NCI-H2171 treated with DMSO at 0.1 percent for 48 hours (cell line): ENCODE data around the gene LZTR1.
A peak's percentile ranks its signal among the peaks of the same experiment; 100 is the strongest.

Experiments used
- DNase-seq: peaks from one replicate; lab custom pipeline; 2025; lab: John Stamatoyannopoulos, UW

LZTR1 gene

DNA sequence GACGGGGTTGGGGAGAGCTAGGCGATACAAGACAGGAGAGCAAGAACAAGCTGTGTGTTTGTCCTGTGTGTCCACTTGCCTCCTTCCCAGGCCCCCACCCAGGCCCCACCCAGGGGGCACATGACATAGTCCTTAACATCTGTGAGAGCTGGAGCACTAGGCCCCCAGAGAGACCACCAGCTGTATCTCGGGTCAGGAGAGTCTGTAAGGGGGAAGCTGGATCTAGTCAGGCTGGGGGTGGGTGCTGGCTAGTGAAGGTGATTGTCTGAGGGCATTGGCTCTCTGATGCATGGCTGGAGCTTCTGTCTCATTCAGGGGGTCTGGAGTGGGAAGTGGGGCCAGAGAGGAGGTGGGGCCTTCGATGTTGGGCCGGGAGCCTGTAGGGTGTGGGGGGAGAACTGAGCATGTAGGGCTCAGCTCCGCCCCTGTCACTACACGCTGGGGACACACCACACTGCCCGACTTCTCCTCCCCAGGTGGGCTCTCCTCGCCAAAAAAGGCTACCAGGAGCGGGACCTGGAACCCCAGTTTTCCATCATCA, 33.4 kb downstream of the LZTR1 start:
- DNase-seq = no peak

DNA sequence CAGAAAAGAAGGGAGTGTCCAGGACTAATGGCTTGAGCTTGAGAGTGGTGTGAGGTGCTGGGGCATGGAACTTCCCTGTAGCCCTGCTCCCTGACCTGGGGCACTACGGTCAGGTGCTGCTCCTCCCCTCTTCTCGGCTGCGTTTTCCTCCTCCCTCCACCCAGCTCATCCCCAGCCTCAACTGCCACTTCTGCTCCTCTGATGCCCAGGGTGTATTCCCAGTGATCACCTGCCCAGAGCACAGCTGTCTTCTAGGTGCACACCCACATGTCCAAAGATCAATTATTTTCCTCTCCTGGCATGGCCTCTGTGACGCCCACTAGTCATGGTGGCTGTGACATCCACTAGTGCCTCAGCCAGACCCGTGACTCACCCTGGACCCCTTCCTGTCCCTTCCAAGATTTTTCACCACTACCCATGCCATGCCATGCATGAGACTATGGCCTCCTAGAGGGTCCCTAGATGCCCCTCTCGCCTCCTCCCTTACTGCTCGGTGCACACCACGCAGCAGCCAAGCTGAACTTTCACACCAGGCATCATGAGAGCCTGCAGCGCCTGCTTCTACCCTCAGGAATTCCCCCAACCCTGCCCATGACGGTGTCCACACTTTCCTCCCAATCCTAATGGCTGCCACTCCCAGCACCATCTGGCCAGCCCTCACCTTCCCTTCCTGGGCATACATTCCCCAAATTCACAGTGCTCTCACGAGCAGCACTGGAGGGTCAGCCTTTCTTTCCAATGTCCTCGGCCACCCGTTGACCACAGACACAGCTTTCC, 34.7 kb downstream of the LZTR1 start:
- no peak for DNase-seq

DNA sequence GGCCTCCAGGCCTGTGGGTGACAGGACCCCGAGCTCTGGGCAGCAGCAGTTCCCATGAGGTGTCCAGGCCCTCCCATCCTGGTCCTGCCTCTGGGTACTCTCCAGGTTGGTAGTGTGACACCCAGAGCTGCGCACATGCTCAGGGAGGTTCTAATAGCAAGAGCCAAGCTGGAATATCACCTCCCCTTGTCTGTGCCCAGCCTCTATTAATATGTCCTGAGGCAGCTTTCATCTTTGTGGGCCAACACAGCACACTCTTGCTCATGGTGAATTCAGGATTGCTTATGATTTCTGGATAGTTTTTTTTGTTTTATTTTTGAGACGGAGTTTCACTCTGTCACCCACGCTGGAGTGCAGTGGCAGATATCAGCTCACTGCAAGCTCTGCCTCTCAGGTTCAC, 36.2 kb downstream of the LZTR1 start:
- DNase-seq = no peak

DNA sequence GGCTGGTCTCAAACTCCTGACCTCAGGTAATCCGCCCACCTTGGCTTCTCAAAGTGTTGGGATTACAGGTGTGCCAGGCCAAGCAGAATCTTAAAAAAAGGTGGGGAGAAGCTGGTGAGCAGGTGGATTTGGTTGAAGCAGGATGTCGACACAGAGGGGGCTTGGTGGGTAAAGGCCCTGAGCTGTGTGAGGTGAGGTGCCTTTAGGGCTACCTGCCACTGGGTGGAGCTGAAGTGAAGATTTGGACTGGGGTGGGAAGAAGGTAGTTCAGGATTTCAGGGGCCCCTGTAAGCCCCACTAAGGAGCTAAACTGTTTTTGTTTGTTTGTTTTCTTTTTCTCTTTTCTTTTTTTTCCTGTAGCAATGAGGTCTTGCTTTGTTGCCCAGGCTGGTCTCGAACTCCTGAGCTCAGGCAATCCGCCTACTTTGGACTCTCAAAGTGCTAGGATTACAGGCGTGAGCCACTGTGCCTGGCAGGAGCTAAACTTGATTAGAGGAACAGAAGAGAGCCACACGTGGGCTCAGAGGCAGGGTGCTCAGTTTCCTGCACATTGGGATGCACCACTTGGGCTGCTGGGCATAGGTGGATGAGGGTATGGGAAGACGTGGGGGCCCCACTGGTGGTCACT, 38.8 kb downstream of the LZTR1 start:
- DNase-seq = peak; percentile 26

DNA sequence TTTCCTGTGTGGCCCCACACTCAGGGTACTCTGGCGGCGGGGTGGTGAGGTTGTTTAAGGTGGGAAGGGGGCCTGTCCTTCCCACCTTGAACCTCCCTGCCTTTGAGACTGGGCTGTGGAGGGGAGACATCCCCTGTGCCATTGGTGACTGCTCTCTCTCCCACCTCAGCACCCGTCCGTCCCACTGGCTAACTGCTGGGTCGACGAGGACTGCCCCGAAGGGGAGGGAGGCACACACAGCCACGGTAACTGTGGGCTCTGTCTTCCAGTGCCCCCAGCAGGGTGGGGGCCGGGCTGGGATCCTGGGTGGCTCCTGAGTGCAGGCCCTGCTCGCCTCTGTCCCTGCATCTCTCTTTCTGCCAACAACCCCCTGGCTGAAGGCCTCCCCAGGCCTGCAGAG, 40.4 kb downstream of the LZTR1 start:
- DNase-seq = no peak

DNA sequence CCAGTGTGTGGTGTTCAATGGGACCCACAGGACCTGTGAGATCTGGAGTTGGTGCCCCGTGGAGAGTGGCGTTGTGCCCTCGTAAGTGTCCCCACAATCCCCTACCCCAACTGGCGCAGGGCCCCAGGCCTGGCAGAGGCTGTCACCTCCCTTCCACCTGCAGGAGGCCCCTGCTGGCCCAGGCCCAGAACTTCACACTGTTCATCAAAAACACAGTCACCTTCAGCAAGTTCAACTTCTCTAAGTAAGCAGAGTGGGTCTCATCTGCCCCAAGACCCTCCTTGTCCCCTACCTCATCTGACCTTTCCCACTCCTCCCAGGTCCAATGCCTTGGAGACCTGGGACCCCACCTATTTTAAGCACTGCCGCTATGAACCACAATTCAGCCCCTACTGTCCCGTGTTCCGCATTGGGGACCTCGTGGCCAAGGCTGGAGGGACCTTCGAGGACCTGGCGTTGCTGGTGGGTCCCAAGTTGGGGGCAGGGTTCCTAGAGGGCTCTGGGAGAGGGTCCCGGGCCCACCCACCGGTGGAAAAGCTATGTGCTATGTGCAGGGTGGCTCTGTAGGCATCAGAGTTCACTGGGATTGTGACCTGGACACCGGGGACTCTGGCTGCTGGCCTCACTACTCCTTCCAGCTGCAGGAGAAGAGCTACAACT, 41.0 kb downstream of the LZTR1 start:
- no peak for DNase-seq

DNA sequence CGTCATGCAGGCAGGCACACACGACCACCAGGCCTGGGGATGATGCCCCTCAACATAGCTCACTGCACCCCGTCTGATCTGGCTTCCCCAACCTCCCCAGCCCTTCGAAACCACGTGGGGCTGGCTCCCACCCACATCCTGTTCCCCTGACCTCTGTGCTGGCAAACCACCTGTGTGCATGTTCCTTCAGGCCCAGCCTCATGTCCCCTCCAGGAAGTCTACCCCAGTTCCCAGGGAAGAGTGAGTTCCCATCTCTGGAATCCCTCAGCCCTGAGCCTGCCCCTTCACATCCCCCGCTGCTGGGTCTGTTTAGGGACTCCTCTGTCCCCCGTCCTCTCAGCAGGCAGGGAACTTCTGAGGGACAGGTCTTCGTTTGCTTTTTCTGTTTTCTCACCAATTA, 43.2 kb downstream of the LZTR1 start:
- DNase-seq = no peak

DNA sequence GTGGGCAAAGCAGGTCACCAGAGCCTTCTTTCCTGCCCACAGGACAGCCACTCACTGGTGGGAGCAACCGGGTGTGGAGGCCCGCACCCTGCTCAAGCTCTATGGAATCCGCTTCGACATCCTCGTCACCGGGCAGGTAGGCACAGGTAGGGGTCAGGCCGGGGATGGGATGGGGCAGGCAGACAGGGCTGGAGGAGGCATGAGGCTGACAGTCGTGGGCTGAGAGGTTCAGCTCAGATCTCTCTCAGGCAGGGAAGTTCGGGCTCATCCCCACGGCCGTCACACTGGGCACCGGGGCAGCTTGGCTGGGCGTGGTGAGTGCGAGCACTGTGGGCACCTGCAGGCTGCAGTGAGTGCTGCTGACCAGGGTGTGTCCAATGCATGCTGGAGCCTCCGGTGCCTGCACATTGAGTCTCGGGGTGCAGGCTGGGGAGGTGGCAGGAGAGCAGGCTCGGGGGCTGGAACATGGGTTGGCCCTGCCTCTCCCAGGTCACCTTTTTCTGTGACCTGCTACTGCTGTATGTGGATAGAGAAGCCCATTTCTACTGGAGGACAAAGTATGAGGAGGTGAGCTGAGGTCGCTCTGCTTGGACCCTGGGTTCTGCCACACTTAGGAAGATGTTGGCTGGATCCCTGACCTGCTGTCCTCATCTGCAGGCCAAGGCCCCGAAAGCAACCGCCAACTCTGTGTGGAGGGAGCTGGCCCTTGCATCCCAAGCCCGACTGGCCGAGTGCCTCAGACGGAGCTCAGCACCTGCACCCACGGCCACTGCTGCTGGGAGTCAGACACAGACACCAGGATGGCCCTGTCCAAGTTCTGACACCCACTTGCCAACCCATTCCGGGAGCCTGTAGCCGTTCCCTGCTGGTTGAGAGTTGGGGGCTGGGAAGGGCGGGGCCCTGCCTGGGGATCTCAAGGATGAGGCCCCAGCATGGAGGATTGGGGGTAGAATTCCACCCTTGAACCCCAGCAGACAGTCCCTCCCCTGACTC, 44.0 kb downstream of the LZTR1 start:
- no peak for DNase-seq

DNA sequence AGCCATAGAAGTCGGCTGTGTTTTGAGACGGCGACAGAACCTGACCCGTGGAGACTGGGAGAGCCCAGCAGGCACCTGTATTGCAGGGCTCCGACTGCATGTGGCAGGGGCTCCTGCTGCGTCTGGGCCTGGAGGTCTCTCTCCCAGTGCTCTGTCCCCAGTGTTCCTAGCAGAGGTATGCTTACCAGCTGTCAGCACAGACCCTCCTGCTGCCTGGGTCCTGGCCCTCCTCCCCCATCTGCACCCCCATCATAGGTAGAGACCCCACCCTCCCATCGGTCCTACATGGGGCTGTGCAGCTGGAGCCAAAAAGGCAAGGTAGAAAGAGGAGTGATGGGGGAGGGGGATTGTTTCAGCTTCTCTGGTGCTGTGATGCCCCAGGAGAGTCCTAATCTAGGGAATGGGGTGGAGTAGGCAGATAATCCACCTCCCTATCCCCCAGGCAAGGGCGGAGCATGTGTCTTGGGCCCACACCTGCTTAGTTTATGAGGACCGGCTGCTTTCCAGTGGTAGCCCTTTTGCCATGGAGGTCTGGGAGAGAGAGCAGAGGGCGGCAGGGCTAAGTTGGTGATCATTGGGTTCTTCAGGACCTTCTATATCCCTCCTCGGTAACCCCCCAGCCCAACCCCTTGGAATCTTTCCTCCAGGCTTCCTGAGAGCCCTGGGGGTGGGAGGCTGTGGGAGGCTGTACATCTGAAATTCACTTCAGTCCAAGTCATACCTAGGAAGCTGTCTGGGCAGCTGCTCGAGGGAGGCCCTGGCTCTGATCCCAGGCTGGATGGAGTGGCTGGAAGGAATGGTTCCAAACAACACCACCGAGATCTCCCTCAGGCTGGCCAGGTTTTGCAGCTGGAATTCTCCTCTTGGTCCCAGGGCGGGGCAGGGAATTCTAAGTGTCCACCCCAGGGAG, 44.9 kb downstream of the LZTR1 start:
- DNase-seq = peak; percentile 75

DNA sequence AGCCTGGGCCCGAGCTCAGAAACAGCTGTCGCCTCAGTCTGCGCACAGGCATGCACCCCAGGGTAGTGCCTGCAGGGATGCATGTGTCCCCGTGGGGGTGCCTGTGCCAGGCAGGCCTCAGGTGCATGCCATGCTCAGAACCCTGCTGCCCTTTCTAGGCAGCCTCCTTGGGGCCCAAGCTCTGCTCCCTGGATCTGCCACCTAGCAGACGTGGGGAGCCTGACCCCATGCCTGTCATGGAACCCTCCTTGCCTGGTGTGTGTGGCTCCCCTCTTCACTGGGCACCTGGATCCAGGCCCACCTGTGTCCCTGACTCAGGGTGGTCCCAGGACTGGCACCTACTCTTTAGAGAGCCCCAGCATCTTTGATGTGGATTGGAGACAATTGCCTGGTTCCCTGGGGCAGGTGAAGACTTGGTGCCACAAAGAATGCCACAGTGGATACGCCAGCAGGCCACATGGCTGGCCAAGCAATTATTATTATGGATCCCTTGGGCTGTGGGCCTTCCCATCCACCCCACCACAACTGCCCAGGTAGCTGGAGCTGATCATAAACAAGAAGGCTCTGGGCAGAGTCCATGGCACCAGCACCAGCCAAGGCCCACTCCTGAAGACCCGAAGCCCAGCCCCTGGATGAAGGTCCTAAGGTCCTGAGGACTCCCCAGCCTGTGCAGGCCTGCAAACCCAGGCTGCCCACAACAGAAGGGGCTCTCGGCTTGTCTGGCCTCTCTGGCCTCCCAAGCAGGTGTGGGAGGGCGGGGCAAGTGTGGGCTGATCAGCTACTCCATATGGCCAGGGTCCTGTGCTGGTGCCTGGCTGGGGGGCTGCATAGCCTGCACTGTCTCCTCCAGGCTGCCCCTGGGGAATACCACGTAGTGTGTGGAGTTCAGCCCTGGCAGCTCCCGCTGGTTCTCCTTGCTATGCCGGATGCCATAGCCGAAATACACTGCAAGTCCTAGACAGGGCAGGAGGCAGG, 46.5 kb downstream of the LZTR1 start:
- peak; percentile 65 for DNase-seq

DNA sequence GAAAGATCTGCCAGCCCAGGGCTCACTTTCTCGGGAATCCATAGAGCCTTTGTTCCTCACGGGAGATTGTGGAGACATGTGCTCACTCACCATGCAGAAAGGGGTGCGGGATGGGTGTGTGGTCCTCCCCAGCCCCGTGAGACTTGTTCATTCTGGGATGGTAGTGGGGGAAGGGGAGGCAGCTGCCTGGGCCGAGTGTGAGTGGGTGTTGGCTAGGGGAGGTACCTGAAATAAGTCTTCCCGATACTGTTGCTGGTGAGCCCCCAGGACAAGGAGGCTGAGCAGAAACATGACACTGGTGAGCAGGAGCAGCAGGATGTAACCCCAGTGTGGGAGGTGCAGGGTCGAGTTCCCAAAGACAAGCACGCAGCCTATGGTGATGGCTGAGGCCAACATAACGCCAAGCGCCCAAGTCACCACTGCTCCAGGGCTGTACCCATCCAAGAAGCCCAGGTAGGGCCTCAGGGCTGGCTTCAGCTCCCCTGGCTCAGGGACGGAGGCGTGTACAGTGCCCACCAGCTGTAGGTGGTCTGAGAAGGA, 47.5 kb downstream of the LZTR1 start:
- DNase-seq = peak; percentile 33

DNA sequence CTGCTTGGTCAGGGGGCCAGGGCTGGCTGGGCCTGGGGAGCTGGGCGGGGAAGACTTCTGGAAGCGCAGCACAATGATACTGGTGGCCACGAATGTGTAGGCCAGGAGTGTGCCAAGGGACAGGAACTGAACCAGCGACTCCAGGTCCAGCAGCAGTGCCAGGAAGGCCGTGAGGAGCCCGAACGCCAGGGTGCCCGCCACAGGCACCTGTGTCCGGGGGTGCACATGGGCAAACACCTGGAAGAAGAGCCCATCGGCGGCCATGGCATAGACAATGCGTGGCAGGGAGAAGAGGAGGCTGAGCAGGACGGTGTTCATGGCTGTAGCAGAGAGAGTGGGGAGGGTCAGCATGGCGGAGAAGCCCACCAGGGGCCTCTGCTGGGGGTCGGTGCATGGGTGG, 47.9 kb downstream of the LZTR1 start:
- DNase-seq = no peak

DNA sequence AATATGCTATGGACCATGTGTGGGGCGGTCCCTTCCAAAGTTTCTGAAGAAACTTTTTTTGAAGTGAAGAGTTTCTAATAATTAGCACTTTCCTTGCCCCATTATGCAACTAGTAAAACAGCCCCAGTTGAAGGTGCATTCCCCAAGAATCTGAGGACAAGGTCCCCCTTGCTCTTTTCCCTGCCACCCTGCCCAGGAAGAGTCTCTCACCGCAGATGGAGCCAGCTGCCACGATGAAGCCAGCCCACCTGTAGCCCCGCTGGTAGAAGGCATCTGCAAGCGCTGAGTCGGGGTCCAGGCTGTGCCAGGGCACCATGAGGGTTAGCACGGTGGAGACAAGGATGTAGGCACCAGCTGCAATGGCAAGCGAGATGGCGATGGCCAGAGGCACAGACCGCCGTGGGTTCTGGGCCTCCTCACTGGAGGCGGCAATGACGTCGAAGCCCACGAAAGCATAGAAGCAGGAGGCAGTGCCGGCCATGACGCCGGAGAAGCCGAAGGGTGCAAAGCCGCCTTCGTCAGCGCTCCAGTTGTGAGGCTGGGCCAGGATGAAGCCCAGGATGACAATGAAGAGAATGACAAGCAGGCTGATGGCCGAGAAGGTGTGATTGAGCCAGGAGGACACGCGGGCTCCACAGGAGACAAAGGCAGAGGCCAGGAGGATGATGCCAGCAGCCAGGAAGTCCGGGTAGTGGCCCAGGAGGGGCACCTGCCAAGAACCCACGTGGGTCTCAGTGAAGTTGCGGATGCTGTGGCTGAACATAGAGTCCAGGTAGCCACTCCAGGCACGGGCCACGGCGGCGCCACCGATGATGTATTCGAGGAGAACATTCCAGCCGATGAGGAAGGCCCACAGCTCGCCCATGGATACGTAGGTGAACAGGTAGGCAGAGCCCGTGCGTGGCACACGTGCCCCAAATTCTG, 48.8 kb downstream of the LZTR1 start:
- DNase-seq = no peak

DNA sequence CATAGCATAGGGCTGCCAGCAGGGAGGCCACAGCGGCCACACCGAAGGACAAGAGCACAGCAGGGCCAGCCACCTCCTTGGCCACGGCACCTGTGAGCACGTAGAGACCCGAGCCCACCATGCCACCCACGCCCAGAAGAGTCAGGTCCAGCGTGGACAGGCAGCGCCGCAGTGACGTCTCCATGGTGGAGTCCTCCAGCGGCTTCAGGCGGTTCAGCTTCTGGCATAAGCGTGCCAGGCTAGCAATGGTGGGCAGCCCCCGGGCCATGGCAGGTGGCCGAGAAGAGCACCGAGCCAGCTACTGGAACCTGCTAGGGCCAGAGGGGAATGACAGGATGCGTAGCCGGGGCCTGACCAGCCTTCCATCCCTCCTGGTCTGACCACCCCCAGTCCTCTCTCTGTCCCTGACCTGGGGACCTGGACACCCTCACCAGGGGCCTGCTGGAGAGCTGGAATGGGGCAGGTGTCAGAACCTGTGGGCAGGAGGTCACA, 49.5 kb downstream of the LZTR1 start:
- no peak for DNase-seq

DNA sequence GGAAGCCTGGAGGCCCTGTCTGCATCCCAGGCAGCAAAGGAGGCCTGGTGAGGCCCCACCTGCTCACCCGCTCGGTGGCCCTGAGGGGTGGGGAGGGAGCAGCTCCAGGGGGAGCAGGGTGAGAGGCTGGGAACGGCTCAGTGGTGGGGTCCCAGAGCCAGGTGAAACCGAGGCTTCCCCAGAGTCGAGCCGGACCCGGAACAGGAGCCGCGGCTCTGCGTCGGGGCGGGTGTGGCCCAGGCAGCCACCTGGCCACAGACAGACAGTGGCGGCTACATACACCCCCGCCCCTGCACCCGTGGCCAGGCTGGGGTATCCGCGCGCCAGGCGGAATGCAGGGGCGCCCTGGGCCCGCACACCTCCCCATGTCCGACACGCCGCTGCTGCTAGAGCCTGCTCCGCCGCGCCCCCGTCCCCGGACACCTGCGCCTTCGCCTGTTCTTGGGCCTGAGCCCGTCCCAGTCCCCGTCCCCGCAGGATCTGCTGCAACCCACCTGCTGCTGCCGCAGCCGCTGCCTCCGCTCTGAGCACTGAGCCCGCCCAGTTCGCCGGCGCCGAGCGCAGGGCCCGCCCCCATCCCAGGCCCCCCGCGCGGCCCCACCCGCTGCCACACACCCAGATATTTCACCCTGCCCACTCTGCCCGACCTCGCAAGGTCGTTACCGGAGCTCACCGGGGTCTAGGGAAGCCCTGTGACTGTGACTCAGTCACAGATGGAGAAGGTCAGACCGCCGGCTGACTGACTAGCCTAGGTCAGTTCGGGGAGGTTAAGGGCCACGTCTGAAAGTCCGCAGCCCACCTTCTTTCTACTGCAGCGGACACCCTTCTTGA, 50.2 kb downstream of the LZTR1 start, which contains the start of gene SLC7A4:
Gene SLC7A4 (minus strand): TSS at position 525 of the 831 bp plus-strand sequence. CDS start 749 bp downstream, outside the sequence.
- DNase-seq = peak; percentile 58

DNA sequence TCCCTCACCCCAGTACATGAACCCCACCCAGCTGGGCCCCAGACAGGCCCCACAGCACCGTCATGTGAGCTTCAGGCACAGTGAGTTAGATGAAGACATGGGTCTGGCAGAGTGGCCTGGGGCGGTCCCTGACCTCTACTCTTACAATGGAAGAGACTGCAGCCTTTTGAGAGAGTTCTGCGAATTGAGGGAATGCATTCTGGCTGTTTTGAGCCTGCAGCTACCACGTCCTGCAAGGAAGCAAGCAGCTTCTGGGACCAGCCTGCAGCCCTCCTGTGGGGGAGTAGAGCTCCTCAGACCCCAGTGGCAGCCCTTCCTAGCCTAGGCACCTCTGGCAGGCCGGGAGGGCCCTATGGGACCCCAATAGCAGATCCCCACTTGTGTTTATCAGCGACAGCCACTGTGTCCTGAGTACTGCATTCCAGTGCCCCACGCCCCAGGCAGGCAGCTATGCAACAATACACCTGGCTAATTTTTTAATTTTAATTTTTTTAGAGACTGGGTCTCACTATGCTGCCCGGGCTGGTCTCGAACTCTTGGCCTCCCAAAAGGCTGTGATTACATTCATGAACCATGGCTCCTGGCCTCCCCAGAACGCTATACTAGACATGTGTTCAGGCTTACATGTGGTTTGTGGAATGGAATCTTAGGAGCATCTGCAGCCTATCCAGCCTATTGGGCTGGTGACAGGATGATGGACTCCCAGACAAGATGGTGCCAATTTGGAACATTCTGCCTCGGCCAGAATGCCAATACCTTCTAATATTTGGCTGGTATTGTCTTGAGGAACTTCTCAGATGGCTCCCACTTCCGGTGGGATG, 51.0 kb downstream of the LZTR1 start:
- DNase-seq = no peak
